ENCODE data around the gene IRAK1BP1.

- no peak for TF ChIP-seq POLR2AphosphoS5 (IDR thresholded peaks at IDR 0.05)
- TF ChIP-seq CTCF (IDR thresholded peaks at IDR 0.05), result no peak
These were observed 356 bp upstream of the IRAK1BP1 start for GRCh38 chr6:78867020-78867369.

Data from prostate gland (tissue), 2 donors.